H9 (cell line): ENCODE results near the gene C1orf159. TPM values are rescaled to one million over a fixed set of nuclear protein-coding genes. Genes with fewer than 3 reads are reported as not detected.

Experiments used
- DNase-seq: peaks from one replicate; pipeline ENCODE4 v3.0.0-alpha.2; 2017
- H2AFZ ChIP-seq: one replicate; pipeline ENCODE4 v1.6.1; 2013; ENCODE audit warnings: mild to moderate bottlenecking, low read length, control low read depth, moderate library complexity
- H2AK5ac ChIP-seq: 2 replicates; pipeline ENCODE4 v1.6.1; 2013; ENCODE audit warnings: low read length, control low read depth, mixed read lengths; ENCODE audit not compliant: insufficient read length
- H2BK120ac ChIP-seq: one replicate; pipeline ENCODE4 v1.6.1; 2013; ENCODE audit warnings: low read depth, mild to moderate bottlenecking, low read length, control low read depth, inconsistent platforms; ENCODE audit not compliant: poor library complexity, severe bottlenecking
- H2BK12ac ChIP-seq: 2 replicates; pipeline ENCODE4 v1.6.1; 2013; ENCODE audit warnings: low read length, control low read depth, mixed read lengths, low read depth; ENCODE audit not compliant: insufficient read length
- H2BK15ac ChIP-seq: 2 replicates; pipeline ENCODE4 v1.6.1; 2013; ENCODE audit warnings: low read depth, low read length, control low read depth
- H2BK20ac ChIP-seq: one replicate; pipeline ENCODE4 v1.6.1; 2013; ENCODE audit warnings: low read depth, mild to moderate bottlenecking, low read length, control low read depth, inconsistent platforms; ENCODE audit not compliant: poor library complexity, severe bottlenecking
- H2BK5ac ChIP-seq: 2 replicates; pipeline ENCODE4 v1.6.1; 2013; ENCODE audit warnings: low read length, control low read depth, mixed read lengths; ENCODE audit not compliant: insufficient read length
- H3K14ac ChIP-seq: 2 replicates; pipeline ENCODE4 v1.6.1; 2013; ENCODE audit warnings: low read length, control low read depth; ENCODE audit not compliant: insufficient read depth
- H3K18ac ChIP-seq: 2 replicates; pipeline ENCODE4 v1.6.1; 2013; ENCODE audit warnings: low read depth, mild to moderate bottlenecking, mixed read lengths, low read length, control low read depth; ENCODE audit not compliant: insufficient read length
- H3K23ac ChIP-seq: 2 replicates; pipeline ENCODE4 v1.6.1; 2013; ENCODE audit warnings: low read length, control low read depth, mixed read lengths, low read depth; ENCODE audit not compliant: insufficient read length
- H3K23me2 ChIP-seq: 2 replicates; pipeline ENCODE4 v1.6.1; 2013; ENCODE audit warnings: low read depth, mild to moderate bottlenecking, mixed read lengths, low read length, control low read depth; ENCODE audit not compliant: insufficient read length, poor library complexity, severe bottlenecking
- H3K27ac ChIP-seq: 2 replicates; pipeline ENCODE4 v1.5.1; 2013; ENCODE audit warnings: low read length, control low read depth, mixed read lengths, low read depth; ENCODE audit not compliant: insufficient read length
- H3K27me3 ChIP-seq: 2 replicates; pipeline ENCODE4 v1.6.1; 2013; ENCODE audit warnings: low read length, control low read depth, inconsistent platforms; ENCODE audit not compliant: insufficient read depth
- H3K4ac ChIP-seq: 2 replicates; pipeline ENCODE4 v1.6.1; 2013; ENCODE audit warnings: low read depth, mild to moderate bottlenecking, control low read depth, inconsistent platforms, low read length, moderate library complexity
- H3K4me1 ChIP-seq: 2 replicates; pipeline ENCODE4 v1.6.1; 2013; ENCODE audit warnings: low read length, control low read depth, inconsistent platforms; ENCODE audit not compliant: insufficient read depth
- H3K4me2 ChIP-seq: 2 replicates; pipeline ENCODE4 v1.6.1; 2013; ENCODE audit warnings: low read length, control low read depth, mixed read lengths; ENCODE audit not compliant: insufficient read length, insufficient read depth
- H3K56ac ChIP-seq: 2 replicates; pipeline ENCODE4 v1.6.1; 2013; ENCODE audit warnings: low read depth, mild to moderate bottlenecking, mixed read lengths, low read length, control low read depth; ENCODE audit not compliant: insufficient read length
- H3K79me1 ChIP-seq: 2 replicates; pipeline ENCODE4 v1.6.1; 2013; ENCODE audit warnings: low read depth, mild to moderate bottlenecking, moderate library complexity, low read length, control low read depth, inconsistent platforms; ENCODE audit not compliant: insufficient read depth, poor library complexity, severe bottlenecking
- H3K79me2 ChIP-seq: 2 replicates; pipeline ENCODE4 v1.6.1; 2013; ENCODE audit warnings: low read length, control low read depth, inconsistent platforms; ENCODE audit not compliant: insufficient read depth
- H3K9ac ChIP-seq: 2 replicates; pipeline ENCODE4 v1.6.1; 2013; ENCODE audit warnings: low read length, control low read depth, mixed read lengths; ENCODE audit not compliant: insufficient read length; ENCODE audit errors: extremely low read depth
- H3K9me3 ChIP-seq: one replicate; pipeline ENCODE4 v1.6.1; 2013; ENCODE audit warnings: low read depth, low read length, inconsistent platforms; ENCODE audit not compliant: control insufficient read depth
- H3T11ph ChIP-seq: one replicate; pipeline ENCODE4 v1.6.1; 2013; ENCODE audit warnings: mild to moderate bottlenecking, low read length, control low read depth, inconsistent platforms
- H4K20me1 ChIP-seq: one replicate; pipeline ENCODE4 v1.6.1; 2013; ENCODE audit not compliant: control insufficient read depth, insufficient read length, insufficient read depth
- H4K5ac ChIP-seq: 2 replicates; pipeline ENCODE4 v1.6.1; 2013; ENCODE audit warnings: low read depth, mild to moderate bottlenecking, mixed read lengths, low read length, control low read depth; ENCODE audit not compliant: insufficient read length
- H4K8ac ChIP-seq: replicated peaks from 2 replicates; pipeline ENCODE4 v1.6.1; 2013; ENCODE audit warnings: low read length, control low read depth, mixed read lengths, low read depth; ENCODE audit not compliant: insufficient read length
- H4K91ac ChIP-seq: 2 replicates; pipeline ENCODE4 v1.6.1; 2013; ENCODE audit warnings: low read depth, mild to moderate bottlenecking, moderate library complexity, mixed read lengths, low read length, control low read depth; ENCODE audit not compliant: insufficient read length
- H3K27ac Mint-ChIP-seq, 3 experiments: 2 replicates in 2 of 3; 3 replicates in 1 of 3; pipeline ENCODE4 v1.8.0; 2020 to 2021; ENCODE audit warnings: mixed read lengths in 3 of 3, mild to moderate bottlenecking in 1 of 3, moderate library complexity in 1 of 3
- H3K27me3 Mint-ChIP-seq: 2 replicates; pipeline ENCODE4 v1.8.0; 2021; ENCODE audit warnings: low read depth, mild to moderate bottlenecking, moderate library complexity, mixed read lengths
- H3K36me3 Mint-ChIP-seq, 3 experiments: 2 replicates in 2 of 3; 3 replicates in 1 of 3; pipeline ENCODE4 v1.8.0; 2020 to 2021; ENCODE audit warnings: low read depth in 3 of 3, mixed read lengths in 3 of 3; ENCODE audit not compliant: insufficient read depth in 1 of 3
- H3K4me1 Mint-ChIP-seq, 2 experiments: 2 replicates each; pipeline ENCODE4 v1.8.0; 2020; ENCODE audit warnings: mixed read lengths in 2 of 2
- H3K4me3 Mint-ChIP-seq, 2 experiments: 2 replicates in 1 of 2; 3 replicates in 1 of 2; pipeline ENCODE4 v1.8.0; 2020 to 2021; ENCODE audit warnings: mild to moderate bottlenecking in 2 of 2, mixed read lengths in 2 of 2, moderate library complexity in 1 of 2
- H3K9me3 Mint-ChIP-seq, 2 experiments: 2 replicates in 1 of 2; 3 replicates in 1 of 2; pipeline ENCODE4 v1.8.0; 2020; ENCODE audit warnings: mild to moderate bottlenecking in 2 of 2, mixed read lengths in 2 of 2, moderate library complexity in 1 of 2
- CTCF ChIP-seq: fragments of 200-600 bp; sonication (generic); conservative IDR thresholded peaks from 3 replicates; pipeline ENCODE4 v1.8.0; 2021; ENCODE audit warnings: antibody characterized with exemption, mild to moderate bottlenecking
- WGBS: extraction: QIAGEN DNeasy Blood & Tissue Kit; methylation state at CpG from one replicate; pipeline ENCODE4 v1.1.7; 2013; ENCODE audit warnings: missing lambda C conversion rate, low lambda C conversion rate, mixed read lengths; ENCODE audit not compliant: insufficient read length; ENCODE audit errors: extremely low coverage; 5-methylcytosine and 5-hydroxymethylcytosine counted together
- total RNA-seq: library from RNA; stranded (reverse); gene quantifications from 2 replicates; pipeline ENCODE4 v1.2.1, GENCODE V29; 2021

The C1orf159 gene
- total RNA-seq, 1 experiment from 2014 or later: 12.3 TPM

GRCh38 chr1:1110561-1110971, 5.3 kb downstream of the C1orf159 start:
- Histone ChIP-seq H3K4me2 (no peak overlapping the region), H2BK15ac (no peak overlapping the region), H3K23ac (no peak overlapping the region), H3K18ac (no peak overlapping the region), H3K4ac (no peak overlapping the region), H3K14ac (no peak overlapping the region), H4K8ac (no peak overlapping the region), H3K23me2 (peaks cover 3% of the 10 kb centered on the region), H2BK120ac (no peak overlapping the region), H3K27me3 (no peaks in the 10 kb centered on the region), H3K27ac (no peak overlapping the region), H4K91ac (no peak overlapping the region), H3K9me3 (peaks cover 16% of the 10 kb centered on the region), H2AK5ac (no peak overlapping the region), H2BK12ac (no peak overlapping the region), H4K5ac (no peak overlapping the region), H3K79me2 (no peaks in the 10 kb centered on the region; the same call in 1 of the 2 replicates), H3T11ph (no peak overlapping the region), H2AFZ (no peak overlapping the region), H3K56ac (no peak overlapping the region), H3K4me1 (no peaks in the 10 kb centered on the region; the same call in 1 of the 2 replicates), H3K9ac (no peak overlapping the region), H2BK5ac (no peak overlapping the region), H3K79me1 (peaks cover 2% of the 10 kb centered on the region), H2BK20ac (no peak overlapping the region), H4K20me1 (no peaks in the 10 kb centered on the region)
- DNase-seq: no peak
- Mint-ChIP-seq H3K4me1 (peaks cover 19 to 22% of the 10 kb centered on the region in 2 experiments), H3K36me3 (peaks cover 40 to 64% (median 43%) of the 10 kb centered on the region in 3 experiments), H3K27me3 (peaks cover 3% of the 10 kb centered on the region), H3K4me3 (no peak overlapping the region), H3K27ac (no peak overlapping the region), H3K9me3 (peaks cover 37 to 38% of the 10 kb centered on the region in 2 experiments)
- TF ChIP-seq CTCF: no peak
- WGBS: no CpG with 5 or more reads among the region's 29 CpGs
